Putamen (tissue), 1 donor: ENCODE measurements around the gene STIMATE.

ENCODE experiments used
- DNase-seq: peaks from one replicate; pipeline ENCODE4 v3.0.0-alpha.2; 2016; ENCODE audit warnings: low spot score

The STIMATE gene

DNA sequence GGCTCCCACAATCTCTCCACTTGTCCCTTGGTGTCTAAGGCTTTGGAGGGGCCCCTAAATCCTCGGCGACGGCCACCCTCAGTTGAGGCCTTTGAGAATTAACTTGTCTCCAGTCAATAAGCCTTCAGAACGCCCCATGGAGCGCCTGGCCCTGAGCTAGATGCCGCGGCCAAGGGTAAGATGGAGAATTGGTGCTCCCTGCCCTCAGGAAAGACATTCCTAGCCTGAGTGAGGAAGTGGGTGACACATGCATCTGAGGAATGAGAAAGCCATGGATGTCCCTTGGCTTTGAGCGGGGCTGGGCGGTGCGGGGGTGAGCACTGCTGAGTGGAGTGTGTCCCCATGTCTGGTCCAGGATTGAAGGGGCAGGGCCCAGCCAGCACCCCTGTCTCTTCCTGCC is 80.1 kb downstream of the STIMATE start:
- DNase-seq: no peak

DNA sequence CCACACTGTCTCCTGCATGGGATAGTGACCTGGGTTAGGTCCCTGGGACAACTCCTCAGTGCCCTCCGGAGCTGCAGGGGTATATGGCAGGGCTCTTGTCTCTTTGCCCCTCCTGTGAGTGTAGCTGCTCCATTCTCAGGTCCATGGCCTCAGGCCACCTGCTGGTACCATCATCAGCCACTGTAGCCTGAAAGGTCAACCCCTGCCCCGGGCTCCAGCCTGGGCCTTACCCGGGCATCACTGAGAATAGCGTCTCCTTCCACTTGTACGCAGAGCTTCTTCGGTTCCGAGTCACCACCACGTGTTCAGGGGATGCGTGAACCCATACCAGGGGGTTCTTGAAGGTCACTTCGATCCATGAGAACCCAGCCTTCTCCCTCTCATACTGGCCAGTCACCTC is 80.7 kb downstream of the STIMATE start:
- DNase-seq: no peak

GRCh38 chr3:52816199-52816598 is 81.1 kb downstream of the STIMATE start:
- DNase-seq: no peak

DNA sequence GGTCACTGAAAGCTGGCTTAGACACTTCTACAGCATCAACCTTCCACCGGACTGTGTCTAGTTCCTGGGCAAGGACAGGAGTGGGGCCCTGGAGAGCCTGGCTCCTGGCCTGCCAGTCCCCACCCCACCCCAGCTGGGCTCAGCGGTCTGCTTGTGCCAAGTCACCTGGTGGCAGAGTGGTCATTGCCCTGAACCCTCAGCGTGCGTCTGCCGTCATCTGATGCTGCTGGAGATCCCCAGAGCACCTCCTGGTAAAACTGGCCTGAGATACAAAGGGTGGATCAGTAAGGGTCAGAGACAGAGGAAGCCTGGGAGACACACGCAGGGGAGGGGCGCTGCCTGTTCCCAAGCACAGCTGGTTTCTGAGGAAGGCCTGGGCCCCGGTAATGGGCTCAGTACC is 83.5 kb downstream of the STIMATE start:
- DNase-seq: no peak

DNA sequence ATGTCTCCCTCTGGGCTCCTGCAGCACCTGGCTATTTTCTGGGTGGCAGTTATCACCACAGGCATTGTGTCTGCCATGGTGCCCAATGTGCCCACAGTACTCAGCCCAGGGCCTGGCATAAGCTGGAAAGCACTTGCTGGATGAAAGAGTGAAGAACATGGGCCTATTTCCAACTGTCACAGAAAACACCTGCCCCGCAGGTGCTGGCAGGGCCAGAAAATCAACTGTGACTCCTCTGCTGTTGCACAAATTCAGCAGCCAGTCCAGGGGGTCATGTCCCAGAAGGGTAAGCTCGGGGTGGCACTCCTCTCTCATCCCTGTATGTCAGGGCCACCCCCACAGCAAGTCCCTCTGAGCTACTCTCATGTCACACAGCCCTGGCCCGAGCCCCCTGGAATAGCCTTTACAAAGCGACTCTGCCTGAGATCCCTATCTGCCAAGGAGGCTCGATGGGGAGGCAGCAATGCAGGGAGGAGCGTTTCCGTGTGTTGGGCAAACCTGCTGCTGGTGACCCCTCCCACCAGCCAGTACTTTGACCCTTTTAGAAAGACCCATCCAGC is 85.8 kb downstream of the STIMATE start:
- no peak for DNase-seq

DNA sequence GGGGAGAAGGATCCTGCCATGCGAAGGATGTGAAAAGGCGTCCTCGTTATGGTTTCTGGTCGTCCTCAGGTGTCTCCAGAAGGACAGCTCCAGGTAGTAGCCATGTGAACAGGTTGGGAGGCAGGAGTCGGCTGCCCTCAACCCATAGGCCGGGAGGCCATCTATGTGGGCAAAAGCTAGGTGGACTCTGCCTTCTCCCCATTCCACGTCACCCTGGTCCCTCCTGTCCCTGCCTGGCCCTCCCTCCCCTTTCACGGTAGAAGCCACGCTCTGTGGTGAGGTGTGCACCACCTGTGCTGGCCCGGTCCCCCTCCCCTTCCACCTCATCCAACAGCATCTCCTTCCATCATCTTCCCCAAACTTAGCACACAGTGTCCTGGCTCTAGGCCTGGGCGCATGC is 86.4 kb downstream of the STIMATE start:
- no peak for DNase-seq

DNA sequence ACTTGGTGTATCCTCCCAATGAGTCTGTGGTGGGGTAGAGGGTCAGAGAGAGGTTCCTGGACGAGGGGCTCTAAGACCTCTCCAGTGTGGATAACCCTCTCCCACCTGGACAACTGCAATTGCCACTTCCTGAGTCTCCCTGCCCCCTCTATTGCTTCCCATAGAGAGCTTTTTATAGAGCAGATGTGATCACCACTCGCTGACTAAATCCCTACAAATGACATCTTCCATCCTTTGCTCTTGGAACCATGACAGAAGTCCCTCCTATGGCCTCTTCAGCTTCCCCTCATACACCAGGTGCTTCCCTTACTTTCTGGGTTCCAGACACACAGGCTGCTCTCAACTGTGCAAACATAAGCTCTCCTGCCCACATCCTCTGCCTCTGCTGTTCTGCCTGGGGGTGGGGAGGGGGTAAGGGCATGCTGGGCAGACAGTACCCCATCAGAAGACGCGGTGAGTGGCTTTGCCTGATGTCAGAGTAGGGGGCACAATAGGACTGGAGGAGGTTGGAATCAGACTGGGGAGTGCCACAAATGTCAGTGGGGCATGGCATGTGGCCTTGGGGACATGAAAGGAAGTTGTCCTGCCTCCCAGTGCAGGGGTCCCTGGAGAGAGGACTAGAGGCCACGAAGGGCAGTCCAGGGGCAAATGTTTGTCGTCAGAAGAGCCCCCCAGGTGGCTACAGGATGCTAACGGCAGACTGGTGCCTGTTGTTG is 87.5 kb downstream of the STIMATE start:
- DNase-seq: no peak

GRCh38 chr3:52809149-52809548 is 88.2 kb downstream of the STIMATE start:
- no peak for DNase-seq

DNA sequence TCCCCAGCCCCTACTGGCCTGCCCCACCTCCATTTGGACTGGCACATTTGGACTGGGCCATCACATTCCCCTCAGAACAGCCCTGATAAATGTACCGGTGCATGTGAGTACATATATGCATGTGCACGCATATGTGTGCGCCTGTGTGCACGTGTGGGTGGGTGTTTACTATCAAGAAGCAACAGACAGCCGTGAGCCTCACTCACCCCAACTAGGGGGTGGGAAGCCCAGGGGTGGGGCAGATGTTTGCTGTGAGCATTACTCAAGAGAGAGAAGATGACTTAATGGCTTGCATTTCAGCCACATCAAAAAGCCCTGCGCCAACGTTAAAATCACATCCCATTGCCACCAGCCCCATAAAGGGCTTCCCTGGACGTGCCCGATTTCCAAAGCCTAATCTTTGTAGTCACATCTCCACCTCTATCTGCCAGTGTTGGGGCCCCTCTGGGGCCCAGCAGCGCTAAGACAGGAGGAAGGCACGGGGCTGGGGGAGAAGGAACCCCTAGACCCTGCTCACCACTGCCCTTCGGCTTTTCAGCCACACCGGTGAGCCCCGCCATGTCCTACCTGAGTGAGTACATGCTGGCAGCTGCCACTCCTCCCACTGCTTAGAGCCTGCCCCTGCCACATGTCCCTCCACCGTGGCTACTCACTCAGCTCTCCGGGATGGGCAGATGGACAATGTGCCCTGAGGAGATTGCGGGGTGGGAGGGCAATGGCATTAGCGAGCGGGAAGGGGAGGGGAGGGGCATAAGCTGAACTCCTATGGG is 91.9 kb downstream of the STIMATE start:
- DNase-seq: no peak

- DNase-seq: no peak
Measured at GRCh38 chr3:52801839-52802238, 95.5 kb downstream of the STIMATE start.

DNA sequence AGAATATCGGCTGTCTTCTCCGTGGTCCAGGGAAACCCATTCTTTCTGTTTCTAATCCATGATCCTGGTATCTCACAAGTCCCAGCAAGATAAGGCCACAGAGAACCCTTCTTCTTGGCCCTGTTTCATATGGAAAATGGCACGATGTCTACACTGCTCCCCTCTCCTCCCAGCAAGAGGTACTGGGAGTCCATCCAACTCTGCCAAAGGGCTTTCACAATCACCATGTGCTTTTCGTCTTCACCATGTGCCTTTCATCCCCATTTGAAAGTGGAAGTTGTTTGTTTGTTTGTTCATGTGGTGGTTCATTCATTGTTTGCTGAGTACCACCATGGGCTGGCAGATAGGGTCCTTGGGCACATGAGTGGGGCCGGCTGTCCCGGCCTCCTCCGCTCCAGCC is 97.3 kb downstream of the STIMATE start:
- DNase-seq: no peak

- DNase-seq: no peak
Measured at GRCh38 chr3:52798978-52799476, 98.3 kb downstream of the STIMATE start.

- DNase-seq: no peak
Measured at GRCh38 chr3:52798376-52798977, 98.9 kb downstream of the STIMATE start.

DNA sequence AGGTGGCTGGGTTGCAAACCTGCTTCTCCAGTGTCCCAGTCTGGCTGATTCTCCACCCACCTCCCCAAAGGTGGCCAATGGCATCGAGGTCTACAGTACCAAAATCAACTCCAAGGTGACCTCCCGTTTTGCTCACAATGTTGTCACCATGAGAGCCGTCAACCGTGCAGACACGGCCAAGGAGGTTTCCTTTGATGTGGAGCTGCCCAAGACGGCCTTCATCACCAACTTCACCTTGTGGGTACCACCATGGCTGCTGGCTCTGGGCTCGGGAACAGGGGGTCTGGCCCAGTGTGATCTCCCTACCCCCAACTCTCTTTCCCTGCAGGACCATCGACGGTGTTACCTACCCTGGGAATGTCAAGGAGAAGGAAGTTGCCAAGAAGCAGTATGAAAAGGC is 100.9 kb downstream of the STIMATE start:
- no peak for DNase-seq

DNA sequence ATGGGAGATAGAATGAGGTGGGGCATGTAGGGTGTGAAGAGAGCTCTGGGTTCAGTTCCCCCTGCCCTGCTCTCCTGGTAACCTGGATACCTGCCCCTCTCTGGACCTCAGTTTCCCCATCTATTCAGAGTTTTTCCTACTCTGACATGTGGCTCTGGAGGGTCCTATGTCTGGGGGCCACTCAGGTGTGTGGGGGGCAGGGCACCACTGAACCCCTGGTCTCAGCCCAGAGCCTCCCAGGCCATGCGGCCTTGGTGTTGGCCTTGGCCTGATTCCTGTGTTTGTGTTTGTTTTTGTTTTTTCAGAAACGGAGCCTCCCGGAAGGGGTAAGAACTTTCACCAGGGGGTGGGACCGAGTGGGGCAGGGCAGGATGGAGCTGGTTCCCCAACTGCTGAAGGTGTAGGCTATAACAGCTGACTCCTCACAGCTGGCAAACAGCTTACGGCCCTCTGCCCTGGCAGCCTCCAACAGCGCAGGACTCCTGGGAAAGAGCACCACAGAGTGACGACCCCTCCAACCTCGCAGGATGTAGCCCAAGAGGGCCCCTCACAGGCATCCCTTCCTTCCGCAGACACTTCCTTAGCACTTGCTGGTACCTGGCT is 101.9 kb downstream of the STIMATE start:
- DNase-seq: no peak

- no peak for DNase-seq
Measured at GRCh38 chr3:52794612-52795099, 102.7 kb downstream of the STIMATE start, which contains the start of gene ITIH3. ITIH3 (plus strand) TSS chr3:52794796; CDS start chr3:52794804, 8 bp downstream.

DNA sequence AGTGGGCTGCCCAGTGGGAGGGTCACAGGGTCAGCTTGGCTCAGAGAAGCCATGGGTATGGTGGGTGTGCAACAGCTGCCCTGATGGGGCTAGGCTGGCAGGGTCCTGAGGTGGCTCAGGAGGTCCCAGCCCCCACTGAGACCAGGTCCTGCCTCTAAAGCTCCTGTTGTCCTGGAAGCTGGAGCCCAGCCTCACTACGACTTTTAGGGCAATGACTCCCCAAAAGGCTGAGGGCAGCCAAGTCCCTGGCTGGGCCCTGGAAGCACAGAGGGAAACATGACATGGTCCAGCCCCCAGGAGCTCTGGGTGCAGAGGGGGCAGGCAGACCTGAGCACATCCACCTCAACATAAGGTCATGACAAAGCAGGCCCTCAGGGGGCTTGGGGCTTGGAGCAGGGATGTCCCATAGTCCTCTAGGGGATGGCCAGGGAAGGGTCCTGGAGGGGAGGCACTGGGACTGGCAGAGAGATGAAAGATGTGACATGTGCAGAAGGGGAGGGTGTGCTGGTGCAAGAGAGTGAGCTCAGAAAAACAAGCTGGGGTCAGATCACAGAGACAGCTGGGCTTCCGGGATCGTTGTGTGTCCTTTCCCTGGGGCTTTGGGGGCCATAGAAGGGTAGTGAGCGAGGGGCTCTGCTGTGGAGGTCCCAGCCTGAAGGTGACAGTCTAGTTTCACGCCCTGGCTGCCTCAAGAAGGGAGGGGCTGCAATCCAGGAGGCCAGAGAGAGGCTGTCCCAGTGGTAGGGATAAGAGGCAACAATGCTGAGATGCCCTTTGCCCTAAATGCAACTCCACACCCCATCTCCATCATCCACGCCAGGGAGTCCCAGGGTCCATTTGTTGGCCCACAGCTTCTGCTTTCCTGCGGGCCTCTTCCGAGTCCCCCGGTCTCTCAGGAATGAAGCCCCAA is 103.4 kb downstream of the STIMATE start:
- no peak for DNase-seq

- no peak for DNase-seq
Measured at GRCh38 chr3:52792961-52793695, 104.2 kb downstream of the STIMATE start.

- no peak for DNase-seq
Measured at GRCh38 chr3:52792413-52792812, 104.9 kb downstream of the STIMATE start.

DNA sequence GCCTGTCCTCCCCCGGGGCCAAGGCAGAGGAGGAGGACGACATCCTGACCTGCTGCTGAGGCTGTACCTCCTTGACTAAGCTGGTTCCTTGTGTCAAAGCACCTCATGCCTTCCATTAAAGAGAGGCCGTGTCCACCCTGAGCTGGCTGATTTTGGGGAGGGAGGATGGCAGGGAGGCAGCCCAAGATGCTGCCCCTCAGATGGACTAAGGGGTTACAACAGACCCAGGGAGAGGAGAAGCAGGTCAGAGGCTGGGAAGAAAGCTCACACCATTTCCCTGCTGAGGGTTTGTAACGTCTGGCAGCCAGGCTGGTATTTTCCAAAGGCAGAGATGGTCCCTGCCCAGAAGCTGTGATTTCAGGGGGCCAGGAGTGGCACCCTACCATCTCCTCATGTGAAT is 105.4 kb downstream of the STIMATE start:
- DNase-seq: no peak
